DOHH2 (cell line): Measurements from ENCODE around the gene SLC6A6.

Source experiments
- H3F3A ChIP-seq: fragments of 200-600 bp; sonication (generic), shearing (Covaris generic); 2 replicates; pipeline ENCODE4 v1.6.0; 2016; ENCODE audit warnings: antibody characterized with exemption, mild to moderate bottlenecking; ENCODE audit not compliant: control insufficient read depth, insufficient read depth
- H3K27ac ChIP-seq: fragments of 200-600 bp; sonication (generic); 2 replicates; pipeline ENCODE4 v1.5.1; 2014; ENCODE audit warnings: low read depth, mild to moderate bottlenecking, low read length, moderate library complexity
- H3K27me3 ChIP-seq: fragments of 200-600 bp; sonication (generic); 2 replicates; pipeline ENCODE4 v1.6.1; 2014; ENCODE audit warnings: mild to moderate bottlenecking, low read length, mixed read lengths; ENCODE audit not compliant: control insufficient read depth
- H3K36me3 ChIP-seq: fragments of 200-600 bp; sonication (generic); 2 replicates; pipeline ENCODE4 v1.6.1; 2014; ENCODE audit warnings: mild to moderate bottlenecking, low read length, moderate library complexity, mixed read lengths; ENCODE audit not compliant: control insufficient read depth
- H3K4me1 ChIP-seq: fragments of 200-600 bp; sonication (generic); 2 replicates; pipeline ENCODE4 v1.6.1; 2014; ENCODE audit warnings: mild to moderate bottlenecking, low read length, mixed read lengths; ENCODE audit not compliant: control insufficient read depth
- H3K4me2 ChIP-seq: fragments of 200-600 bp; sonication (generic); 2 replicates; pipeline ENCODE4 v1.6.0; 2014; ENCODE audit warnings: mild to moderate bottlenecking, low read length, moderate library complexity
- H3K4me3 ChIP-seq: fragments of 200-600 bp; sonication (generic); 2 replicates; pipeline ENCODE4 v1.5.1; 2014; ENCODE audit warnings: mild to moderate bottlenecking, low read length, mixed read lengths
- H3K79me2 ChIP-seq: fragments of 200-600 bp; sonication (generic); 2 replicates; pipeline ENCODE4 v1.6.1; 2014; ENCODE audit warnings: mild to moderate bottlenecking, low read length, mixed read lengths; ENCODE audit not compliant: control insufficient read depth
- H3K9me2 ChIP-seq: fragments of 200-600 bp; sonication (generic); replicated peaks from 2 replicates; pipeline ENCODE4 v1.6.1; 2014; ENCODE audit warnings: mild to moderate bottlenecking, low read length, mixed read lengths; ENCODE audit not compliant: control insufficient read depth
- H3K9me3 ChIP-seq: fragments of 200-600 bp; sonication (generic); 2 replicates; pipeline ENCODE4 v1.6.1; 2014; ENCODE audit warnings: antibody characterized with exemption, low read length, mixed read lengths; ENCODE audit not compliant: control insufficient read depth, insufficient read depth
- H4K20me1 ChIP-seq: fragments of 200-600 bp; sonication (generic); 2 replicates; pipeline ENCODE4 v1.6.0; 2014; ENCODE audit warnings: low read depth, mild to moderate bottlenecking, antibody characterized with exemption, low read length, moderate library complexity; ENCODE audit not compliant: control insufficient read depth, insufficient read depth
- CTCF ChIP-seq: fragments of 200-600 bp; sonication (generic); IDR thresholded peaks from one replicate; pipeline ENCODE4 v1.5.1; 2014; ENCODE audit warnings: antibody characterized with exemption, mild to moderate bottlenecking, low read depth, low read length; ENCODE audit not compliant: poor library complexity, severe bottlenecking
- EZH2phosphoT487 ChIP-seq: fragments of 200-600 bp; sonication (generic); IDR thresholded peaks from 2 replicates; pipeline ENCODE4 v1.6.1; 2017; ENCODE audit warnings: borderline replicate concordance, mild to moderate bottlenecking, antibody characterized with exemption, low read length, moderate library complexity, mixed read lengths

The SLC6A6 gene

GRCh38 chr3:14388201-14388600, 14.2 kb upstream of the SLC6A6 start:
- no peak overlapping the region for H3K27ac ChIP-seq

GRCh38 chr3:14389166-14389606, 13.2 kb upstream of the SLC6A6 start:
- TF ChIP-seq EZH2phosphoT487, result no peak
- no peak for TF ChIP-seq CTCF
- Histone ChIP-seq H3K9me3 (no peaks in the 10 kb centered on the region), H3K4me1 (peaks cover 30% of the 10 kb centered on the region), H3K9me2 (no peaks in the 10 kb centered on the region), H3F3A (no peaks in the 10 kb centered on the region), H3K27me3 (peaks cover 10% of the 10 kb centered on the region), H3K4me2 (peak overlapping the region; percentile 49), H3K4me3 (no peak overlapping the region), H3K79me2 (no peaks in the 10 kb centered on the region), H4K20me1 (no peaks in the 10 kb centered on the region), H3K27ac (no peak overlapping the region), H3K36me3 (no peaks in the 10 kb centered on the region)

More at GRCh38 chr3:14388201-14388600, 14.2 kb upstream of the SLC6A6 start:
- Histone ChIP-seq H4K20me1 (no peaks in the 10 kb centered on the region), H3K27me3 (peaks cover 10% of the 10 kb centered on the region), H3K9me3 (no peaks in the 10 kb centered on the region), H3K36me3 (no peaks in the 10 kb centered on the region), H3F3A (no peaks in the 10 kb centered on the region), H3K4me3 (no peak overlapping the region), H3K4me2 (0 out of 2 replicates have a peak overlapping the region, but pooled peaks have one; percentile 4), H3K79me2 (no peaks in the 10 kb centered on the region), H3K9me2 (no peaks in the 10 kb centered on the region), H3K4me1 (peaks cover 31% of the 10 kb centered on the region)
- TF ChIP-seq CTCF (no peak), EZH2phosphoT487 (no peak)

- Histone ChIP-seq H3K4me1 (peaks cover 24% of the 10 kb centered on the region), H3K36me3 (no peaks in the 10 kb centered on the region), H4K20me1 (no peaks in the 10 kb centered on the region), H3K9me2 (no peaks in the 10 kb centered on the region), H3K4me2 (peak overlapping the region; percentile 49), H3F3A (no peaks in the 10 kb centered on the region), H3K9me3 (no peaks in the 10 kb centered on the region), H3K27me3 (peaks cover 10% of the 10 kb centered on the region), H3K27ac (no peak overlapping the region), H3K4me3 (no peak overlapping the region; the same call in 1 of the 2 replicates), H3K79me2 (no peaks in the 10 kb centered on the region)
- TF ChIP-seq CTCF (no peak), EZH2phosphoT487 (no peak)
Measured at GRCh38 chr3:14389716-14390115, 12.7 kb upstream of the SLC6A6 start.

GRCh38 chr3:14391033-14391432, 11.4 kb upstream of the SLC6A6 start:
- Histone ChIP-seq H3K4me2 (no peak overlapping the region), H3K4me3 (no peak overlapping the region), H3K9me3 (no peaks in the 10 kb centered on the region), H3F3A (no peaks in the 10 kb centered on the region), H3K79me2 (no peaks in the 10 kb centered on the region), H3K36me3 (no peaks in the 10 kb centered on the region), H3K27me3 (no peaks in the 10 kb centered on the region), H3K27ac (no peak overlapping the region), H3K4me1 (peaks cover 25% of the 10 kb centered on the region), H3K9me2 (no peaks in the 10 kb centered on the region), H4K20me1 (no peaks in the 10 kb centered on the region)
- TF ChIP-seq EZH2phosphoT487, result no peak
- TF ChIP-seq CTCF, result no peak
